Activated CD8-positive, alpha-beta T cell treated with anti-CD3 and anti-CD28 coated beads, Interleukin-2, amount 10 ng/mL, durations not matched to agents 7 days and 5 days (primary cell): Measurements from ENCODE around the gene CNOT11. TPM values are rescaled to one million over a fixed set of nuclear protein-coding genes. Genes with fewer than 3 reads are reported as not detected.
"Not testable (repeated sequence)": the region's sequence is repeated elsewhere in the genome, so short reads cannot be mapped to it uniquely, and the experiment has no call there.

Experiments used
- ATAC-seq: fragments of 150-1000 bp; cut with Tn5 transposase; one replicate; pipeline ENCODE4 v1.10.0; 2021; ENCODE audit warnings: moderate library complexity
- CTCF ChIA-PET: fragments of 350-600 bp; sonication (Branson Sonifier 250); formaldehyde crosslinking; loops from one replicate; lab custom pipeline; 2021; ENCODE audit warnings: antibody characterized with exemption; lab: Charles Lee
- POLR2A ChIA-PET: fragments of 350-600 bp; sonication (Branson Sonifier 250); formaldehyde crosslinking; loops from one replicate; lab custom pipeline; 2021; ENCODE audit warnings: antibody characterized with exemption; lab: Charles Lee
- DNase-seq: peaks from one replicate; pipeline ENCODE4 v3.0.0-alpha.2; 2020
- H3K27ac Mint-ChIP-seq: one replicate; pipeline ENCODE4 v1.8.0; 2021; ENCODE audit warnings: mild to moderate bottlenecking, mixed read lengths
- H3K27me3 Mint-ChIP-seq: one replicate; pipeline ENCODE4 v1.8.0; 2021; ENCODE audit warnings: low read depth, mixed read lengths
- H3K36me3 Mint-ChIP-seq: one replicate; pipeline ENCODE4 v1.8.0; 2021; ENCODE audit warnings: low read depth, mixed read lengths
- H3K4me1 Mint-ChIP-seq: one replicate; pipeline ENCODE4 v1.8.0; 2021; ENCODE audit warnings: low read depth, mixed read lengths
- H3K4me3 Mint-ChIP-seq: one replicate; pipeline ENCODE4 v1.8.0; 2021; ENCODE audit warnings: mild to moderate bottlenecking, mixed read lengths
- H3K9me3 Mint-ChIP-seq: one replicate; pipeline ENCODE4 v1.8.0; 2022; ENCODE audit warnings: mixed read lengths; ENCODE audit not compliant: insufficient read depth
- total RNA-seq, 2 experiments: library from RNA; stranded (reverse); gene quantifications; one replicate each; pipeline ENCODE4 v1.2.3, GENCODE V29; 2021

Gene CNOT11
- total RNA-seq, 2 experiments from 2014 or later, result 64.4 to 64.7 TPM

DNA sequence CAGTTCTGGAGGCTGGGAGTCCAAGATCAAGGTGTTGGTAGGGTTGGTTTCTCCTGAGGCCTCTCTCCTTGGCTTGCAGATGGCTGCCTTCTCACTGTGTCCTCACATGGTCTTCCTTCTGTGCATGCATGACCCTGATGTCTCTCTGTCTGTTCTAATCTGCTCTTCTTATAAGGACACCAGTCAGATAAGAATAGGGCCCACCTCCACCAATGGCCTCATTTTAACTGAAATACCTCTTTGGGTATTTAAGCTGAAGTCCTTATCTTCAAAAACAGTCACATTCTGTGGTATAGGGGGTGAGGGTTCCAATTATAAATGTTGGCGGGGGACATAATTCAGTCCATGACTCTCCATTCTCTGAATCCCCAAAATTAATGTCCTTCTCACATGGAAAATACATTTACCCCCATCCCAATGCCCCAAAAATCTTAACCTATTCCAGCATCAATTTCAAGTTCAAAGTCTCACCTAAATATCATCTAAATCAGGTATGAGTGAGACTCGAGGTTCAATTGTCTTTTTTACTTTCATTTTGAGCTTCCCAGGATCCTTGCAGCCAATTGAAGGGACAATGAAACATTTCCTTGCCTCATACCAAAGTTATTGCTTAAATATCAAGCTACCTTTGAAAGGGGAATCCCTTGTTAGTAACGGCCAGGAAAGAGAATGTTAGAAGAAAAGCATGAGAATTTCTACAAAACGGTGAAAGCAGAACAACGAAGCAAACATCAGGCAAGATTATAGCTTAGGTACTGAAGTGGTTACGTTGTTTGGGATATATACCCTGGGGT, 20.6 kb upstream of the CNOT11 start:
- Mint-ChIP-seq H3K27me3 (no peaks in the 10 kb centered on the region), H3K9me3 (no peaks in the 10 kb centered on the region), H3K27ac (no peak overlapping the region), H3K36me3 (peaks cover 3% of the 10 kb centered on the region), H3K4me3 (no peak overlapping the region), H3K4me1 (peaks cover 7% of the 10 kb centered on the region)
- POLR2A ChIA-PET, result no interaction called here
- ATAC-seq (no peak), DNase-seq (no peak)
- CTCF ChIA-PET, result interaction anchor here (1.0 to 3.9 kb wide), 5 partner anchors 9 to 220 kb away, joined by 3 to 14 read pairs (median 5); no protein-coding TSS in a partner anchor

DNA sequence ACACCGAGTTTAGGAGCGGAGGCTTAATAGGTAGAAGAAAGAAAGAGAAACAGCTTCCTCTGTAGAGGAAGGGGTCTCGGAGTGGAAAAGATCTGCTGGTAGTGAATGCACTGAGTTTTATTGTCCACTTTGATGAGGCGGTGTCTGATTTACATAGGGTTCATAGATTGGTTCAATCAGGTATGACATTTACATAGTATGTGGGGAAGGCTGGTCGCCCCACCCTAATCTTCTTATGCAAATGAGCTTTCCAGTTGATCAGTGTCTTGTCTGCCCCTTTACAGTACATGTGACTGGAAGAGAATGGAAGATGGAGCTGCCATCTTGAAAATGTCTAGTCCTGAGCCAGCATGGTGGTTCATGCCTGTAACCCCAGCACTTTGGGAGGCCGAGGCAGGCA, 19.9 kb upstream of the CNOT11 start:
- peaks cover 5% of the 10 kb centered on the region for H3K4me1 Mint-ChIP-seq
- H3K27me3 Mint-ChIP-seq, result no peaks in the 10 kb centered on the region
- POLR2A ChIA-PET, result no interaction called here

DNA sequence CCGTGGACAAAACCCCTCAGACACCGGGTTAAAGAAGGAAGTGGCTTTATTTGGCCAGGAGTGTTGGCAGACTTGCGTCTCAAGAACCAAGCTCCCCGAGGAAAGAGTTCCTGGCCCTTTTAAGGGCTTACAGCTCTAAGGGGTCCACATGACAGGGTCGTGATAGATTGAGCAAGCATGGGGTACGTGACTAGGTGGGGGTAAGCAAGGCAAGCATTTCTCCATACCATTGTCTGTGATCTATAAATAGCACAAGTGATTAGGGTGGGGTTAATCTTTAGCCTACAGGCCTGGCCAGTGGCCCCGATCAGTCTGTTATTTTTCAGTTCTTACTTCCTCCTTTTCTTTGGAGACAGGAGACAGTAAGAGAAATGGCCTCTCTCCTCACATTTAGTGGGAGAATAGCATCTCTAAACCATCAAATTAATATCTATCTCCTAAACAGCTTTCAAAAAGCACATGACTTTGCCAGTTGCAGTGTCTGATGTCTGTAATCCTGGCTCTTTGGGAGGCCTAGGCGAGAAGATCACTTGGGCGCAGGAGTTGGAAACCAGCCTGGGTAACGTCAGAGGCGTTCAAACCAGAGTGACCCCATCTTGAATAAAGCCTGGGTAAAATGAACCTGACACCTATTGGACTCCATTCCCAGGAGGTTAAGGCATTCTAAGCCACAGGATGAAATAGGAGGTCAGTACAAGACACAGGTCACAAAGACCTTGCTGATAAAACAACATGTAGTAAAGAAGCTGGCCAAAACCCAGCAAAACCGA, 18.3 kb upstream of the CNOT11 start:
- ATAC-seq (no peak), DNase-seq (no peak)
- Mint-ChIP-seq H3K4me1 (no peaks in the 10 kb centered on the region), H3K27ac (no peak overlapping the region), H3K4me3 (no peak overlapping the region), H3K27me3 (no peaks in the 10 kb centered on the region), H3K9me3 (no peaks in the 10 kb centered on the region), H3K36me3 (no peaks in the 10 kb centered on the region)
- ChIA-PET CTCF (no interaction called here), POLR2A (no interaction called here)

More for the DNA sequence above, 19.9 kb upstream of the CNOT11 start:
- DNase-seq (no peak), ATAC-seq (no peak)
- Mint-ChIP-seq H3K4me3 (no peak overlapping the region), H3K36me3 (peaks cover 3% of the 10 kb centered on the region), H3K27ac (no peak overlapping the region), H3K9me3 (no peaks in the 10 kb centered on the region)
- CTCF ChIA-PET, result interaction anchor here (0.6 to 3.9 kb wide), 5 partner anchors 8 to 220 kb away, joined by 3 to 14 read pairs (median 5); no protein-coding TSS in a partner anchor

DNA sequence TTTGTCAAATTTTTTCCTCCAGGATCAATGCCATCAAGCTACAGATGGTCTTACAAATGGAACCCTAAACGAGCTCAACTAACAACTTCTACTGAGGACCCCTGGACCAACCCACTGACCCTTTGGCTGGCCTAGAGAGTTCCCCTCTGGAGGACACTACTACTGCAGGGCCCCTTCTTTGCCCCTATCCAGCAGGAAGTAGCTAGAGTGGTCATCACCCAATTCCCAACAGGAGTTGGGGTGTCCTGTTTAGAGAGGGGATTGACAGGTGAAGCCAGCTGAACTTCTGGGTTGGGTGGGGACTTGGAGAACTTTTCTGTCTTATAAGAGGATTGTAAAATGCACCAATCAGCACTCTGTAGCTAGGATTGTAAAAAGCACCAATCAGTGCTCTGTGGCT, 16.7 kb upstream of the CNOT11 start:
- H3K4me3 Mint-ChIP-seq, H3K9me3 Mint-ChIP-seq, H3K36me3 Mint-ChIP-seq, POLR2A ChIA-PET, H3K27ac Mint-ChIP-seq, H3K4me1 Mint-ChIP-seq, ATAC-seq, DNase-seq, H3K27me3 Mint-ChIP-seq: not testable (repeated sequence)
- CTCF ChIA-PET, result interaction anchor here (0.8 to 1.5 kb wide), 3 partner anchors 16 to 223 kb away, joined by 3 read pairs; no protein-coding TSS in a partner anchor

DNA sequence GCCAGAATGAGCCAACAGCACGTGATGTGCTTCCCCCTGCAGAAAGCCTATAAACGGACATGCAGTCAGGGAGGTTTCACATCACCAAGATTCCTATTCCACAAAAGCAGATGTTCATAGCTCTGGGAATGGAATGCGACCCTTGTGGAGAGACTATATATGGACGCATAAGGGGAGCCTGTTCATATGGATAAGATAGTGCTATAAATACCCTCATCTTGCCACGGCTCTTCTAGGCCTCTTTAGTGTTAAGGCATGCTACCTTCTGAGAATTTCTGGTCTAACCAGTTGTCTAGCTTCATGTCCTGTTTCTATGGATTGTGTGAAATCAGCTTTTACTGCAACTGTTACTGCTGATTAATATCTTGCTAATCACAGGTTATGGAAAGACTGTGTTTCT, 14.7 kb upstream of the CNOT11 start:
- H3K36me3 Mint-ChIP-seq, H3K4me3 Mint-ChIP-seq, H3K9me3 Mint-ChIP-seq, DNase-seq, CTCF ChIA-PET, H3K27me3 Mint-ChIP-seq, ATAC-seq, POLR2A ChIA-PET, H3K4me1 Mint-ChIP-seq, H3K27ac Mint-ChIP-seq: not testable (repeated sequence)

DNA sequence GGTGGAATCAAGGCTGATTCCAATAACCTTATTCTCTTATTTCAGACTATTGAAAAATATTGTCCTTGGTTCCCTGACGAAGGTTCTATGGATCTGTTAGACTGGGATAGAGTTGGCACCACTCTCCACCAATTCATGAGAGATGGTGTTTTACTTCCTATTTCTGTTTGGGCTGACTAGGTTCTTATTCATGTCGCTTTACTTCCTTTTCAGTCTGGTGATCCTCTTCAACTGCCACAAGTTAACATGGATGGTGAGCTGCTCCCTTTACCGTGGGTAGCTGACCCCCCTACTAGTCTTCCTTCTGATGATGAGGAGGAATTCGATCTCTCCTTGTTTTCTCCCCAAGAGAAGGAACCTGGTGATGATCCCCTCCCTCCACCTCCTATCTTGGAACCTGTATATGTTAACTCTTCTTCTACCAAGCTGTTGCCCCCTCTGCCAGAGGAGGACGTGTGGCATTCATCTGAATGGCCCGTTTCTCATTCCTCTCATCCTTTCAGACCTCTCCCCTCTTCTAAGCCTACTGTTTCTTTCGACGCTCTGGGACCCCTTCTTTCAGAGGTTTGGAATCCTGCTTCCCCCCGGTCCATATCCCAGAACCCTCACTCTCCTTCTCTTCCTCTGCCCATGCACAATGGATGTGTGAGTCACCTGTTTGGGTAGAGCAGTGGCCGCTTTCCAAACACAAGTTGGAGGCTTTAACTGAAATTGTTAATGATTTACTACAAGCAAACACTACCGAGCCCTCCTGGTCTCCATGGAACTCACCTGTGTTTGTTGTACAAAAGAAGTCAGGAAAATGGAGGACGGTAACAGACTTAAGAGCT, 13.5 kb upstream of the CNOT11 start:
- Mint-ChIP-seq H3K4me3 (no peak overlapping the region), H3K9me3 (no peaks in the 10 kb centered on the region), H3K27me3 (peaks cover 4% of the 10 kb centered on the region), H3K27ac (no peak overlapping the region), H3K36me3 (no peaks in the 10 kb centered on the region), H3K4me1 (peaks cover 4% of the 10 kb centered on the region)
- ATAC-seq (no peak), DNase-seq (no peak)
- POLR2A ChIA-PET, result no interaction called here
- CTCF ChIA-PET, result interaction anchor here (0.8 to 2.9 kb wide), 9 partner anchors 8 to 227 kb away, joined by 3 to 24 read pairs (median 12); partner anchors contain the start of gene CNOT11

DNA sequence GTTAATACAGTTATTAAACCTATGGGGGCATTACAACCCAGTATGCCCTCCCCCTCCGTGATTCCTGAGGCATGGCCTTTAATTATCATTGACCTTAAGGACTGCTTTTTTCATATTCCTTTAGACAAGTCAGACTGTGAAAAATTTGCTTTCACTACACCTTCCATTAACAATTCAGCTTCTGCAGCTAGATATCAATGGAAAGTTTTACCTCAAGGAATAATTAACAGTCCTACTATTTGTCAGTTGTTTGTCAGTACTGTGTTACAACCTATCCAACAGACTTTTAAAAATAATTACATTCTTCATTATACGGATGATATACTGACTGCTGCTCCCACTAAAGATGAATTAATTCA, 12.9 kb upstream of the CNOT11 start:
- ATAC-seq, H3K27me3 Mint-ChIP-seq, H3K4me3 Mint-ChIP-seq, H3K9me3 Mint-ChIP-seq, H3K4me1 Mint-ChIP-seq, H3K27ac Mint-ChIP-seq, H3K36me3 Mint-ChIP-seq, DNase-seq, POLR2A ChIA-PET: not testable (repeated sequence)
- CTCF ChIA-PET, result interaction anchor here (0.8 to 2.9 kb wide), 10 partner anchors 8 to 227 kb away, joined by 3 to 24 read pairs (median 10); partner anchors contain the start of gene CNOT11

DNA sequence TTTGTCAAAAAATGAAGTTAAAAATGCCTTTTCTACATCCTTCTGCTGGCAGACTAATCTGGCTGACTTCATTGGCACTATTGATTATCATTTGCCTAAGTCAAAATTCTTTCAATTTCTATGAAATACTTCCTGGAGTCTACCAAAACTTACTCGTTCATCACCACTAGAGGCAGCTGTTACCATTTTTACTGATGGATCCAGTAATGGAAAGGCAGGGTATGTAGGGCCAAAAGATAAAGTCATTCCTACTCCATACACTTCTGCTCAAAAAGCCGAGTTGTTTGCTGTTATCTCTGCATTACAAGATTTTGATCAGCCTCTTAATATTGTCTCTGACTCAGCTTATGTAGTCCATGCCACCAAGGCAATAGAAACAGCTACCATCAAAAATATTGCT, 12.0 kb upstream of the CNOT11 start:
- H3K27ac Mint-ChIP-seq, H3K4me1 Mint-ChIP-seq, H3K27me3 Mint-ChIP-seq, H3K36me3 Mint-ChIP-seq, POLR2A ChIA-PET, ATAC-seq, H3K4me3 Mint-ChIP-seq, H3K9me3 Mint-ChIP-seq: not testable (repeated sequence)
- DNase-seq, result peak; percentile 27
- CTCF ChIA-PET, result interaction anchor here (1.0 to 2.9 kb wide), 15 partner anchors 9 to 228 kb away, joined by 3 to 24 read pairs (median 5); partner anchors contain the start of gene CNOT11

DNA sequence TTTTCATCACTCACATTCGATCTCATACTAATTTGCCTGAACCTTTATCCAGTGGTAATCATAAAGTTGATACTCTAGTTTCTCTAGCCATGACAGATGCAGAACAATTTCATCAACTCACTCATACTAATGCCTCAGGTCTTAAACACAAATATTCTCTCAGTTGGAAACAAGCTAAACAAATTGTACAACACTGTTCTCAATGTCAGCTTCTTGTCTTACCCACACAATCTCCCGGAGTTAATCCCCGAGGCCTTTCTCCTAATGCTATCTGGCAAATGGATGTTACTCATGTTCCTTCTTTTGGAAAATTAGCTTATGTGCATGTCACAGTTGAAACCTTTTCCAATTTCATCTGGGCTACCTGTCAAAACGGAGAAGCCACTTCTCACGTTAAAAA, 11.5 kb upstream of the CNOT11 start:
- H3K27ac Mint-ChIP-seq, result no peak overlapping the region
- H3K36me3 Mint-ChIP-seq, result no peaks in the 10 kb centered on the region
- no peak overlapping the region for H3K4me3 Mint-ChIP-seq
- H3K27me3 Mint-ChIP-seq, result peaks cover 4% of the 10 kb centered on the region
- peaks cover 4% of the 10 kb centered on the region for H3K4me1 Mint-ChIP-seq
- no peaks in the 10 kb centered on the region for H3K9me3 Mint-ChIP-seq
- ChIA-PET CTCF (interaction anchor here (1.0 to 2.9 kb wide), 13 partner anchors 9 to 145 kb away, joined by 3 to 24 read pairs (median 7); partner anchors contain the start of gene CNOT11), POLR2A (no interaction called here)
- no peak for DNase-seq
- ATAC-seq, result no peak

DNA sequence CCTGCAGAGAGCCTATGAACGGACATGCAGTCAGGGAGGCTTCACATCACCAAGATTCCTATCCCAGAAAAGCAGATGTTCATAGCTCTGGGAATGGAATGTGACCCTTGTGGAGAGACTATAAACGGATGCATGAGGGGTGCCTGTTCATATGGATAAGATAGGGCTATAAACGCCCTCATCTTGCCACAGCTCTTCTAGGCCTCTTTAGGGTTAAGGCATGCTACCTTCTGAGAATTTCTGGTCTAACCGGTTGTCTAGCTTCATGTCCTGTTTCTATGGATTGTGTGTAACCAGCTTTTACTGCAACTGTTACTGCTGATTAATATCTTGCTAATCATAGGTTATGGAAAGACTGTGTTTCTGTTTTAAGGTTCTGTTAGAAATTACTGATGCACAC, 8.3 kb upstream of the CNOT11 start:
- CTCF ChIA-PET, result interaction anchor here (1.0 to 1.9 kb wide), 4 partner anchors 11 to 97 kb away, joined by 3 to 5 read pairs (median 4); no protein-coding TSS in a partner anchor
- H3K9me3 Mint-ChIP-seq, H3K4me3 Mint-ChIP-seq, ATAC-seq, H3K27me3 Mint-ChIP-seq, DNase-seq, H3K36me3 Mint-ChIP-seq, H3K4me1 Mint-ChIP-seq, H3K27ac Mint-ChIP-seq, POLR2A ChIA-PET: not testable (repeated sequence)

DNA sequence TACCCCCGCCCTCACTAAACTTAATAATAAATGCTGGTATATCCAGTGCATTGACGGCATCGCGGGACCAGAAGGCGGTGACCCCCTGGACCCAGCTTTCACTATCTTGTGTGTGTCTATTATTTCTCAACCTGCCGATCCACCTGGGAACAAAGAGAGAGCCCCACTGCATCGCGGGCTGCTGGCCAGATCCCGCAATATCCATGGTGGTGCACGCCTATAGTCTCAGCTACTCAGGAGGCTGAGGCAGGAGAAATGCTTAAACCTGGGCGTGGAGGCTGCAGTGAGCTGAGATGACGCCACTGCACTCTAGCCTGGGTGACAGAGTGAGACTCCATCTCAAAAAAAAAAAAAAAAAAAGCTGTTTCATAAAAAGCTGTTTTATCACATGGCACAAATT, 7.8 kb upstream of the CNOT11 start:
- H3K9me3 Mint-ChIP-seq, DNase-seq, POLR2A ChIA-PET, H3K36me3 Mint-ChIP-seq, H3K27me3 Mint-ChIP-seq, H3K27ac Mint-ChIP-seq, ATAC-seq, H3K4me1 Mint-ChIP-seq, H3K4me3 Mint-ChIP-seq: not testable (repeated sequence)
- CTCF ChIA-PET, result interaction anchor here (1.5 to 1.9 kb wide), 3 partner anchors 12 to 97 kb away, joined by 3 to 5 read pairs (median 5); no protein-coding TSS in a partner anchor
